SJSA1 (cell line): ENCODE results near the gene CXCL1. TPM values are rescaled to one million over a fixed set of nuclear protein-coding genes. Genes with fewer than 3 reads are reported as not detected.

Source experiments
- total RNA-seq: library from RNA; depleted of rRNA; stranded (reverse); fragments of >200 nt; shearing (Covaris generic); gene quantifications from 2 replicates; pipeline ENCODE4 v1.2.3, GENCODE V29; 2014; rRNA removed

CXCL1 gene
- total RNA-seq, 1 experiment from 2014 or later, result 2.3 TPM

Other genes with a start within 250 kb of the CXCL1 start
- gene RASSF6, start 249.0 kb upstream of the CXCL1 start, total RNA-seq, result not detected in 2 replicates
- gene CXCL8, start 128.8 kb upstream of the CXCL1 start, total RNA-seq, result 19.7 and 26.4 TPM in 2 replicates
- gene CXCL6, start 32.7 kb upstream of the CXCL1 start, total RNA-seq, result not detected in 2 replicates
- not detected in 2 replicates for gene PF4V1, start 16.1 kb upstream of the CXCL1 start, total RNA-seq
- not detected in 2 replicates for gene PF4, start 112.6 kb downstream of the CXCL1 start, total RNA-seq
- gene PPBP, start 118.8 kb downstream of the CXCL1 start, total RNA-seq, result not detected in 2 replicates
- gene CXCL5, start 129.3 kb downstream of the CXCL1 start, total RNA-seq, result 0.47 TPM in 1 of 2 replicates, not detected in the other
- 0.34 TPM in 1 of 2 replicates, not detected in the other for gene CXCL3, start 169.3 kb downstream of the CXCL1 start, total RNA-seq
- 0.16 TPM in 1 of 2 replicates, not detected in the other for gene CXCL2, start 229.8 kb downstream of the CXCL1 start, total RNA-seq